ENCODE results near the gene DMWD.
"Not testable (repeated sequence)": the region's sequence is repeated elsewhere in the genome, so short reads cannot be mapped to it uniquely, and the experiment has no call there.

The DMWD gene

DNA sequence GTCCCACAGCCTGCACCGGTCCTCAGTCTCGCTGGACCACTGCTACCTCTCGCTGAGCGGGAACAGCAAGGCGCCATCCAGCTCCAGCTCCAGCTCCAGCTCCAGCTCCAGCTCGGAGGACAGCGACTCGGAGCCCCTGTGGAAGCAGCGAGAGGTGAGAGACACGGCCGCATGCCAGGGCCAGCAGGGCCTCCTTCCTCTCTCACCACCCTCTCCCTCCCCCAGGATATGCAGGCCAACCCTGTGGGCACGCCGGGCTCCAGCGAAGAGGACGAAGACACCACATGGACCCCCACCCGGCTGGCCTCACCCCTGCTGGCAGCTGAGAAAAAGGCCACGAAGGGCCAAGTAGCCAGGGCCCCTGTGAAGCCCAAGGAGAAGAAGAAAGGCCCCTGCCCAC, 30.9 kb downstream of the DMWD start:
- H3K27ac ChIP-seq (ENCODE audit: low read depth, low read length): no peak overlapping the region
- no peaks in the 10 kb centered on the region; the same call in 1 of the 2 replicates for H3K27me3 ChIP-seq (ENCODE audit: insufficient read depth, low read length)
- no peaks in the 10 kb centered on the region for H3K36me3 ChIP-seq (ENCODE audit: insufficient read depth, low read length)
- H3K9ac ChIP-seq (ENCODE audit: low read depth, low read length): no peak overlapping the region
- H3K4me3 ChIP-seq (ENCODE audit: low read length): no peak overlapping the region
- peaks cover 21% of the 10 kb centered on the region for H3K4me1 ChIP-seq (ENCODE audit: insufficient read depth, low read length)
- H3K9me3 ChIP-seq (ENCODE audit: insufficient read depth, low read depth, low read length): no peaks in the 10 kb centered on the region
- WGBS: 71% methylated on average over 17 of the region's 17 CpGs

DNA sequence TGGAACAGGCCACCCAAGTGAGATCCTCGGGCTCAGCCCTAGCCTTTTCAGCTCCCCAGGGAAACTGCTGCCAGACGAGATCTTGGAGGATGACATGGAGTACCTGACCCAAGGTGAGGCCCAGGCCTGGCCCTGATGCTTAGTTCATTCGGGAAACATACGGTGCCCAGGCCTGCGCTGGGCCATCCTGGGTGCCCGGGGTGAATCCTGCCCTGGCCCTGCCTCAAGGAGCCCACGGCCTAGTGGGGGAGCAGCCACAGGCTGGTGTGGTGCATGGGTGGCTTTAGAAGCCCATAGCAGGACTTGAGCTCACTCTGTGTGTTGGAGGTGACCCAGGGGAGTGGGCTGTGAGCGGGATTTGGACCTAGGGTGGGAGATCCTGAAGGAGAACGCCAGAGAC, 33.7 kb downstream of the DMWD start:
- Histone ChIP-seq H3K9me3 (ENCODE audit: insufficient read depth, low read depth, low read length) (no peaks in the 10 kb centered on the region), H3K9ac (ENCODE audit: low read depth, low read length) (no peak overlapping the region), H3K27me3 (ENCODE audit: insufficient read depth, low read length) (no peaks in the 10 kb centered on the region; the same call in 1 of the 2 replicates), H3K36me3 (ENCODE audit: insufficient read depth, low read length) (no peaks in the 10 kb centered on the region), H3K27ac (ENCODE audit: low read depth, low read length) (no peak overlapping the region), H3K4me3 (ENCODE audit: low read length) (no peak overlapping the region), H3K4me1 (ENCODE audit: insufficient read depth, low read length) (peaks cover 3% of the 10 kb centered on the region; the same call in 1 of the 2 replicates)
- 92% methylated on average over 9 of the region's 9 CpGs for WGBS

DNA sequence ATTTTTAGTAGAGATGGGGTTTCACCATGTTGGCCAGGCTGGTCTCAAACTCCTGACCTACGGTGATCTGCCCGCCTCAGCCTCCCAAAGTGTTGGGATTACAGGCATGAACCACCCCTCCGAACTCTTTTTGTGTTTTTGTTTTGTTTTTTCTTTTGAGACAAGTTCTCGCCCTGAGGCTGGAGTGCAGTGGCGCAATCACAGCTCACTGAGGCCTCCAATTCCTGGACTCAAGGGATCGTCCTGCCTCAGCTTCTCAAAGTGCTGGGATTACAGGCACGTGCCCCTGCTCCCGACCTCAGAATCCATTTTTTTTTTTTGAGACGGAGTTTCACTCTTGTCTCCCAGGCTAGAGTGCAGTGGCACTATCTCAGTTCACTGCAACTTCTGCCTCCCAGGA, 35.0 kb downstream of the DMWD start:
- Histone ChIP-seq H3K4me3 (ENCODE audit: low read length) (no peak overlapping the region), H3K27me3 (ENCODE audit: insufficient read depth, low read length) (no peaks in the 10 kb centered on the region), H3K9ac (ENCODE audit: low read depth, low read length) (no peak overlapping the region), H3K27ac (ENCODE audit: low read depth, low read length) (no peak overlapping the region), H3K9me3 (ENCODE audit: insufficient read depth, low read depth, low read length) (no peaks in the 10 kb centered on the region), H3K4me1 (ENCODE audit: insufficient read depth, low read length) (no peaks in the 10 kb centered on the region; the same call in 1 of the 2 replicates), H3K36me3 (ENCODE audit: insufficient read depth, low read length) (no peaks in the 10 kb centered on the region)
- whole genome bisulfite sequencing: 90% methylated on average over 9 of the region's 9 CpGs

DNA sequence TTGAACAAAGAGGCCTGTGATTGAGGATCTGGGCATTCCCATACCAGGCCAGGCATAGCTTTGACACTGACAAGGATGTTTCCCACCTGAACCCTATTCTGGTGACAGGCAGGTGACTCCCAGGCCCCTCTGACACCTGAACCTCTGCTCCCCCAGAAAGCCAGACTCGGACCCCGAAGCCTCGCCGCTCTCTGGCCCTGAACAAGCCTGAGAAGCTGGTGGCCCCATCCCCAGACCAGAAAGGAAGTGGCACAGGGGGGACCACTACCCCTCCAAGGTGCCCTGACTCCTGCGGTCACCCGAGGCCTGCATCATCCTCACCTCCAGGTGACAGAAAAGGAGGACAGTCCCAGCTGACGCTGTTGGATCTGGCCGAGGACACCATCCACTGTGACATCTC, 38.3 kb downstream of the DMWD start:
- no peaks in the 10 kb centered on the region for H3K27me3 ChIP-seq (ENCODE audit: insufficient read depth, low read length)
- no peaks in the 10 kb centered on the region; the same call in 1 of the 2 replicates for H3K4me1 ChIP-seq (ENCODE audit: insufficient read depth, low read length)
- 94% methylated on average over 8 of the region's 8 CpGs for whole genome bisulfite sequencing
- no peak overlapping the region for H3K27ac ChIP-seq (ENCODE audit: low read depth, low read length)
- H3K9me3 ChIP-seq (ENCODE audit: insufficient read depth, low read depth, low read length): no peaks in the 10 kb centered on the region
- H3K9ac ChIP-seq (ENCODE audit: low read depth, low read length): no peak overlapping the region
- no peaks in the 10 kb centered on the region for H3K36me3 ChIP-seq (ENCODE audit: insufficient read depth, low read length)
- H3K4me3 ChIP-seq (ENCODE audit: low read length): no peak overlapping the region

DNA sequence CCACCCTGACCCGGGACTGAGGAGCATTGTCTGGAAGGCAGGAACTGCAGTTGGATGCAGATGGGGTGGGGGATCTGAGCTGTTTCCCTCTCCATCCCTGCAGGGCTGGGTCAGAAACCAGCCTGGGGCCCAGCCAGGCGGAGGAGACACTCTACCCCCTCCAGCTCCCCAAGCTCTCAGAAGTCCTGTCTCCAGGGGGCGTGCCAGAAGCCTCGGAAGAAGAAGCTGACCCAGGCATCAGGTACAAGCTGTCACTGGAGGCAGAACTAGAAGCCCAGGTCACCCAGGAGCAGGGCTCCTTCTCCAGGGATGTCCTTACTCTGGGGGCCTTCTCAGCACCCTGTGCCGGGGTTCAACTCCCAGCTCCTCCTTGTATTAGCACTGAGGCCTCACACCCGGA, 39.1 kb downstream of the DMWD start:
- Histone ChIP-seq H3K27ac (ENCODE audit: low read depth, low read length) (no peak overlapping the region), H3K27me3 (ENCODE audit: insufficient read depth, low read length) (no peaks in the 10 kb centered on the region), H3K4me1 (ENCODE audit: insufficient read depth, low read length) (no peaks in the 10 kb centered on the region; the same call in 1 of the 2 replicates), H3K36me3 (ENCODE audit: insufficient read depth, low read length) (no peaks in the 10 kb centered on the region), H3K9me3 (ENCODE audit: insufficient read depth, low read depth, low read length) (no peaks in the 10 kb centered on the region), H3K4me3 (ENCODE audit: low read length) (no peak overlapping the region), H3K9ac (ENCODE audit: low read depth, low read length) (no peak overlapping the region)
- 55% methylated on average over 6 of the region's 6 CpGs for WGBS

DNA sequence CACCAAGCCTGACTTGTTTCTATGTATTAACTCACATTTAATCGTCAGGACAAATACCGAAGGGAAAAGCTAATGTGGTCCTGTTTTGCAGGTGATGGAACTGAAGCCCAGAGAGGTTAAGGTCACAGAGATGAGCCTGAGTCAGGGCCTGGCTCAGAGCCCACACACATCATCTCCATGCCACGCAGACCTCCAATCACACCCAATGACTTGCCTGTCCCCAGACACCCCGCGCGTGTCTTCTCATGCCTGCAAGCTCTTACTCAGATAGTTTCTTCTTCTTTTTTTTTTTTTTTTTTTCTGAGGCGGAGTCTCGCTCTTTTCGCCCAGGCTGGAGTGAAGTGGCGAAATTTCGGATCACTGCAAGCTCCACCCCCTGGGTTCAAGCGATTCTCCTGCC, 40.0 kb downstream of the DMWD start:
- 95% methylated on average over 12 of the region's 12 CpGs for WGBS
- Histone ChIP-seq H3K36me3 (ENCODE audit: insufficient read depth, low read length) (no peaks in the 10 kb centered on the region), H3K4me3 (ENCODE audit: low read length) (no peak overlapping the region), H3K27ac (ENCODE audit: low read depth, low read length) (no peak overlapping the region), H3K27me3 (ENCODE audit: insufficient read depth, low read length) (no peaks in the 10 kb centered on the region), H3K9ac (ENCODE audit: low read depth, low read length) (no peak overlapping the region), H3K4me1 (ENCODE audit: insufficient read depth, low read length) (no peaks in the 10 kb centered on the region; the same call in 1 of the 2 replicates), H3K9me3 (ENCODE audit: insufficient read depth, low read depth, low read length) (no peaks in the 10 kb centered on the region)

DNA sequence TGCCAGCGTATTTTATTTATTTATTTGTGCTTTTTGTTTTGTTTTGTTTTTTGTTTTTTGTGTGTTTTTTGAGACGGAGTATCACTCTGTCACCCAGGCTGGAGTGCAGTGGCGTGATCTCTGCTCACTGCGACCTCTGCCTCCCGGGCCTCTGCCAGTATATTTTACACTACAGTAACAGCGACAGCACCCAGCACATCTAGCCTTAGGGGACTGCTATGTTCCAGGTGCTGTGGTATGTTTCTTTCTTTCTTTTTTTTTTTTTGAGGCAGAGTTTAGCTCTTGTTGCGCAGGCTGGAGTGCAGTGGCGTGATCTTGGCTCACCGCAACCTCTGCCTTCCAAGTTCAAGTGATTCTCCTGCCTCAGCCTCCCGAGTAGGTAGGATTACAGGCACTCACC, 41.2 kb downstream of the DMWD start:
- not testable (repeated sequence) for H3K27me3 ChIP-seq (ENCODE audit: insufficient read depth, low read length); H3K36me3 ChIP-seq (ENCODE audit: insufficient read depth, low read length); H3K4me1 ChIP-seq (ENCODE audit: insufficient read depth, low read length); H3K4me3 ChIP-seq (ENCODE audit: low read length); H3K27ac ChIP-seq (ENCODE audit: low read depth, low read length); H3K9ac ChIP-seq (ENCODE audit: low read depth, low read length); H3K9me3 ChIP-seq (ENCODE audit: insufficient read depth, low read depth, low read length)
- WGBS: 95% methylated on average over 9 of the region's 10 CpGs

DNA sequence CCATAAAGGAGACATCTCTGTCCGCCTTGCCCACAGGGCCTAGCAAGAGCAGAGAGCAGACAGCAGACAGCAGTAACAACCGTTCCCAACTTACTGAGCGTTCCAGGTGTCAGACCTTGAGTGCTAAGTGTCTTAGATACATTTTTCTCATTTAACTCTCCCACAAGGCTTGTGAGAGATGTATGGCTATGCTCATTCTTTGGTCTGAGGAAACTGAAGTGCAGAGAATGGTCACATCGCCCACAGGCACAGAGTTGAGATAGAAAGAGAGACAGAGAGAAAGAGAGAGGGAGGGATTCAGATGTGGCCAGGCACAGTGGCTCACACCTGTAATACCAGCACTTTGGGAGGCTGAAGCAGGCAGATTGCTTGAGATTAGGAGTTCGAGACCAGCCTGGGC, 45.1 kb downstream of the DMWD start:
- Histone ChIP-seq H3K9ac (ENCODE audit: low read depth, low read length) (no peak overlapping the region), H3K27me3 (ENCODE audit: insufficient read depth, low read length) (no peaks in the 10 kb centered on the region), H3K4me1 (ENCODE audit: insufficient read depth, low read length) (no peaks in the 10 kb centered on the region), H3K9me3 (ENCODE audit: insufficient read depth, low read depth, low read length) (no peaks in the 10 kb centered on the region), H3K27ac (ENCODE audit: low read depth, low read length) (no peak overlapping the region), H3K36me3 (ENCODE audit: insufficient read depth, low read length) (no peaks in the 10 kb centered on the region), H3K4me3 (ENCODE audit: low read length) (no peak overlapping the region)
- WGBS: 93% methylated on average over 5 of the region's 5 CpGs

DNA sequence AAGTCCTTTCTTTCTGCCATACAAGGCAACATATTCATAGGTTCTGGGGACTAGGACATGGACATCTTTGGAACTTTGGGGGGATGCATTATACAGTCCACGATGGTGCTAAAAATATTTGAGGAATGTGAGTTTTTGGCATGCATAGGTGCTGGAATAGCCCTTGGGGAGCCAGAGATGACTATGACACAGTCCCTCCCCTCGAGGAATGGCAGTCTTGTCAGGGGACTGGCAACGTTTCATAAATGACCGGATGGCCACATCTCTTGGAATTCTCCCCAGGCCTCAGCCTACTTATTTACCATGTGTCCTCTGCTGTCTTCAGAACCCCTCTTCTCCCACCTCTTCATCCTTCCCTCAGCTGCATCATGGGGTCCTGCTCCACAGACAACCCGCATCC, 45.8 kb downstream of the DMWD start:
- WGBS: 88% methylated on average over 5 of the region's 5 CpGs

DNA sequence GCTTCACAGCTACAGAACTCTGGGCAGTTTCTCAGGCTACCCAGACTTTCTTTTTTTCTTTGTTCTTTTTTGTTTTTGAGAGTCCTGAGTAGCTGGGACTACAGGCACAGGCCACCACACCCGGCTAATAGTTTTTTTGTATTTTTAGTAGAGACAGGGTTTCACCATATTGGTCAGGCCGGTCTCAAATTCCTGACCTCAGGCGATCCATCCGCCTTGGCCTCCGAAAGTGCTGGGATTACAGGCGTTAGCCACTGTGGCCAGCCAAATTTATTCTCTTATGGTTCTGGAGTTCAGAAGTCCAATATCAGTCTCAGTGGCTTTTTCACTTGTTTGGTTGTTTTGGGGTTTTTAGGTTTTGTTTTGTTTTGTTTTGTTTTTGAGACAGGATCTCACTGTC, 47.0 kb downstream of the DMWD start:
- Histone ChIP-seq H3K36me3 (ENCODE audit: insufficient read depth, low read length) (no peaks in the 10 kb centered on the region), H3K9me3 (ENCODE audit: insufficient read depth, low read depth, low read length) (no peaks in the 10 kb centered on the region), H3K4me1 (ENCODE audit: insufficient read depth, low read length) (no peaks in the 10 kb centered on the region), H3K27ac (ENCODE audit: low read depth, low read length) (no peak overlapping the region), H3K27me3 (ENCODE audit: insufficient read depth, low read length) (no peaks in the 10 kb centered on the region), H3K4me3 (ENCODE audit: low read length) (no peak overlapping the region), H3K9ac (ENCODE audit: low read depth, low read length) (no peak overlapping the region)
- WGBS: 90% methylated on average over 6 of the region's 6 CpGs

More for the DNA sequence above, 45.8 kb downstream of the DMWD start:
- no peak overlapping the region for H3K9ac ChIP-seq (ENCODE audit: low read depth, low read length)
- no peaks in the 10 kb centered on the region for H3K4me1 ChIP-seq (ENCODE audit: insufficient read depth, low read length)
- H3K27me3 ChIP-seq (ENCODE audit: insufficient read depth, low read length): no peaks in the 10 kb centered on the region
- no peaks in the 10 kb centered on the region for H3K36me3 ChIP-seq (ENCODE audit: insufficient read depth, low read length)
- H3K27ac ChIP-seq (ENCODE audit: low read depth, low read length): no peak overlapping the region
- H3K9me3 ChIP-seq (ENCODE audit: insufficient read depth, low read depth, low read length): no peaks in the 10 kb centered on the region
- H3K4me3 ChIP-seq (ENCODE audit: low read length): no peak overlapping the region

DNA sequence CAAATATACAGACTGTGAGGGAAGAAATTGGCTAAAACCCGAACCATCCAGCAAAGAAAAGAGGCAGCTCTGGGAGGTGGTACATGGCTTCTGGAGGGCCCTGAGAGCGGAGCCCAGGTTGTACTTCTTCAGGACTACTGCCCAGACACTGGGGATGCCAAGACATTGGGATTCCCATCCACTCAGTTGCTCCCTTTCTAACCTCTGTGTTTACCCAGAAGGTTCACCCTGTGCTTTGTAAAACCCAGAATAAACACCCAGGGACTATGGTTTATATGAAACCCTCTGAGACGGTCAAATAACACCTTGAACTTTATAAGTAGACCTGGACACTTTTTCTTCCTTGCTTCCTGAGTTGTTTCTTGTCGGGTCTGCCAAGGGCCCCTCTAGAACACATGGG, 49.7 kb downstream of the DMWD start:
- no peaks in the 10 kb centered on the region for H3K9me3 ChIP-seq (ENCODE audit: insufficient read depth, low read depth, low read length)
- no peaks in the 10 kb centered on the region for H3K27me3 ChIP-seq (ENCODE audit: insufficient read depth, low read length)
- no peaks in the 10 kb centered on the region for H3K36me3 ChIP-seq (ENCODE audit: insufficient read depth, low read length)
- WGBS: 79% methylated on average over 4 of the region's 4 CpGs
- H3K27ac ChIP-seq (ENCODE audit: low read depth, low read length): no peak overlapping the region
- H3K4me3 ChIP-seq (ENCODE audit: low read length): no peak overlapping the region
- no peaks in the 10 kb centered on the region for H3K4me1 ChIP-seq (ENCODE audit: insufficient read depth, low read length)
- no peak overlapping the region for H3K9ac ChIP-seq (ENCODE audit: low read depth, low read length)
